ENCODE measurements around the gene FFAR1. TPM values are rescaled to one million over a fixed set of nuclear protein-coding genes. Genes with fewer than 3 reads are reported as not detected.

Gene FFAR1
- total and polyA plus RNA-seq, 2 donors (not counting 1 experiment from before 2014, with no cell fraction given) = not detected

DNA sequence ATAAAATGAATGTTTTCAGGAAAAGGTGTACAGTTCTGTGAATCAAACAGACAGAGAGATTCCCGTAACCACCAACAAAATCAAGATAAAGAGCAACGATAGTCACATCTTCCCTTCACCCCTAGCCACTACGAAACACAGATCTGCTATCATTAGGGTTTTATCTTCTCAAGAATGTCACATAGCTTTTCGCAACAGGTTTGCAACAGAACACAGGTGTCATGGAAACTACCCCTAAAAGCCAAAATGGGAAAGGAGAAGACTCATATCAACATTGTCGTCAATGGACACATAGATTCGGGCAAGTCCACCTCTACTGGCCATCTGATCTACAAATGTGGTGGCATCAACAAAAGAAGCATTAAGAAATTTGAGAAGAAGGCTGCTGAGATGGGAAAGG is 34.2 kb downstream of the FFAR1 start:
- Histone ChIP-seq H3K4me1 (ENCODE audit: control insufficient read depth, extremely low read depth, insufficient read depth, low read length) (no peaks in the 10 kb centered on the region), H2AFZ (ENCODE audit: low read length) (no peak overlapping the region)
- TF ChIP-seq CTCF (conservative IDR thresholded peaks at IDR 0.05 in 1 of 2, IDR thresholded peaks at IDR 0.05 in 1 of 2; ENCODE audit: low read depth in 1 of 2, low read length in 2 of 2) (no peak), EZH2 (IDR thresholded peaks at IDR 0.05; ENCODE audit: low read length, missing control alignments) (no peak)

DNA sequence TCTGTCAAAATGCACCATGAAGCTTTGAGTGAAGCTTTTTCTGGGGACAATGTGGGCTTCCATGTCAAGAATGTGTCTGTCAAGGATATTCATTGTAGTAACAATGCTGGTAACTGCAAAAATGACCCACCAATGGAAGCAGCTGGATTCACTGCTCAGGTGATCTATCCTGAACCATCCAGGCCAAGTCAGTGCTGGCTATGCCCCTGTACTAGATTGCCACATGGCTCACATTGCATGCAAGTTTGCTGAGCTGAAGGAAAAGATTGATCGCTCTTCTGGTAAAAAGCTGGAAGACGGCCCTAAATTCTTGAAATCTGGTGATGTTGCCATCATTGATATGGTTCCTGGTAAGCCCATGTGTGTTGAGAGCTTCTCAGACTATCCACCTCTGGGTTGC is 35.8 kb downstream of the FFAR1 start:
- Histone ChIP-seq H3K27me3 (ENCODE audit: control insufficient read depth, insufficient read depth, low read length) (no peaks in the 10 kb centered on the region), H2AFZ (ENCODE audit: low read length) (no peak overlapping the region), H3K4me1 (ENCODE audit: control insufficient read depth, extremely low read depth, insufficient read depth, low read length) (no peaks in the 10 kb centered on the region), H3K36me3 (ENCODE audit: control insufficient read depth, insufficient read depth, low read length) (no peaks in the 10 kb centered on the region), H3K27ac (ENCODE audit: insufficient read depth, low read length) (no peak overlapping the region), H3K9me3 (ENCODE audit: control insufficient read depth, insufficient read depth, low read depth, low read length) (no peaks in the 10 kb centered on the region), H3K4me3 (replicated peaks in 1 of 4; ENCODE audit: control extremely low read depth in 1 of 4, insufficient read depth in 1 of 4, low read depth in 3 of 4, low read length in 4 of 4) (no peak overlapping the region), H4K20me1 (ENCODE audit: control insufficient read depth, extremely low read depth, insufficient read depth, low read length) (no peaks in the 10 kb centered on the region), H3K4me2 (ENCODE audit: extremely low read depth, insufficient read depth, low read length) (no peak overlapping the region), H3K79me2 (ENCODE audit: control insufficient read depth, insufficient read depth, low read length) (no peaks in the 10 kb centered on the region), H3K9ac (ENCODE audit: insufficient read depth, low read length) (no peak overlapping the region)
- TF ChIP-seq CTCF (conservative IDR thresholded peaks at IDR 0.05 in 1 of 2, IDR thresholded peaks at IDR 0.05 in 1 of 2; ENCODE audit: low read depth in 1 of 2, low read length in 2 of 2) (no peak), EZH2 (IDR thresholded peaks at IDR 0.05; ENCODE audit: low read length, missing control alignments) (no peak)
- no peak for DNase-seq (ENCODE audit: low read depth in 2 of 2)

More for the DNA sequence above, 34.2 kb downstream of the FFAR1 start:
- Histone ChIP-seq H3K4me2 (ENCODE audit: extremely low read depth, insufficient read depth, low read length) (no peak overlapping the region), H3K27ac (ENCODE audit: insufficient read depth, low read length) (no peak overlapping the region), H3K36me3 (ENCODE audit: control insufficient read depth, insufficient read depth, low read length) (no peaks in the 10 kb centered on the region), H3K9me3 (ENCODE audit: control insufficient read depth, insufficient read depth, low read depth, low read length) (no peaks in the 10 kb centered on the region), H3K9ac (ENCODE audit: insufficient read depth, low read length) (no peak overlapping the region), H3K4me3 (replicated peaks in 1 of 4; ENCODE audit: control extremely low read depth in 1 of 4, insufficient read depth in 1 of 4, low read depth in 3 of 4, low read length in 4 of 4) (no peak overlapping the region), H4K20me1 (ENCODE audit: control insufficient read depth, extremely low read depth, insufficient read depth, low read length) (no peaks in the 10 kb centered on the region), H3K27me3 (ENCODE audit: control insufficient read depth, insufficient read depth, low read length) (no peaks in the 10 kb centered on the region), H3K79me2 (ENCODE audit: control insufficient read depth, insufficient read depth, low read length) (no peaks in the 10 kb centered on the region)
- DNase-seq (ENCODE audit: low read depth in 2 of 2) = no peak

DNA sequence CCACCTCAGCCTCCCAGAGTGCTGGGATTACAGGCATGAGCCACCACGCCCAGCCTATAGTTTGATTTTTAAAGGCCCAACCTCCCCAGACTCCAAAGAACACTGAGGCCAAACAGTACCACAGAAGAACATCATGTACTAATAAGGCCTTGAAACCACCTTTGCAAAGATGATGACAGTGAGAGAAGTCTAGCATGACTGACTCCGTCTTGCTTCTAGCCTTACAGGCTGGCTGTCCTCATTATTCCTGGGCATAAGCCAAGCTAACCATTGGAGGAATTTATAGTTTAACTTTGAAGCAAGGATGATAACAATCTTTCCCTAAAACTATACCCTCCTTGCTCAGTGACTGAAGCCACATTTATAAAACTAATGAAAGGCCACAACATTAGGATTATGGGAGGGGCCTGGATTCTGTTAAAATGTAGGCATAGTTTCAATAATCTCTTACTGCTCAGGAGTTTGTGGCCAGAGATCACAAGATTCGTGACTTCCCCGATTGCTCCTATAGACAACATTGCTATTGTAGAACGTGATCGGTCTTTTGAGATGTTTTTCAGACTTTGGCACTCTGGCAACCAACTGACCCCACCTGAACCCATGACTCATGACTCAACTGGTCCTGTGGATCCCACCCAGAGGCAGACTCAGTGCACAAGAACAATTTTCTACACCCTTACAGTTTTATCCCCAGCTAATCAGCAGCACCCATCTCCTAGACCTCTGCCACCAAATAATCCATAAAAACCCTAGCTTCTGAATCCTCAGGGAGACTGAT is 40.8 kb downstream of the FFAR1 start:
- no peak overlapping the region for H3K9ac ChIP-seq (ENCODE audit: insufficient read depth, low read length)
- H3K27ac ChIP-seq (ENCODE audit: insufficient read depth, low read length) = no peak overlapping the region
- H3K4me3 ChIP-seq (replicated peaks in 1 of 4; ENCODE audit: control extremely low read depth in 1 of 4, insufficient read depth in 1 of 4, low read depth in 3 of 4, low read length in 4 of 4) = no peak overlapping the region
- no peaks in the 10 kb centered on the region for H3K4me1 ChIP-seq (ENCODE audit: control insufficient read depth, extremely low read depth, insufficient read depth, low read length)
- no peaks in the 10 kb centered on the region for H4K20me1 ChIP-seq (ENCODE audit: control insufficient read depth, extremely low read depth, insufficient read depth, low read length)
- no peak for DNase-seq (ENCODE audit: low read depth in 2 of 2)
- no peaks in the 10 kb centered on the region for H3K27me3 ChIP-seq (ENCODE audit: control insufficient read depth, insufficient read depth, low read length)
- H3K4me2 ChIP-seq (ENCODE audit: extremely low read depth, insufficient read depth, low read length) = no peak overlapping the region
- no peak overlapping the region for H2AFZ ChIP-seq (ENCODE audit: low read length)
- H3K79me2 ChIP-seq (ENCODE audit: control insufficient read depth, insufficient read depth, low read length) = no peaks in the 10 kb centered on the region
- H3K36me3 ChIP-seq (ENCODE audit: control insufficient read depth, insufficient read depth, low read length) = no peaks in the 10 kb centered on the region
- no peaks in the 10 kb centered on the region for H3K9me3 ChIP-seq (ENCODE audit: control insufficient read depth, insufficient read depth, low read depth, low read length)
- TF ChIP-seq EZH2 (IDR thresholded peaks at IDR 0.05; ENCODE audit: low read length, missing control alignments) = no peak
- TF ChIP-seq CTCF (conservative IDR thresholded peaks at IDR 0.05 in 1 of 2, IDR thresholded peaks at IDR 0.05 in 1 of 2; ENCODE audit: low read depth in 1 of 2, low read length in 2 of 2) = no peak

Data from fibroblast of lung (primary cell).